NCI-H460 (cell line): ENCODE results near the gene CDC42BPB. TPM values are rescaled to one million over a fixed set of nuclear protein-coding genes. Genes with fewer than 3 reads are reported as not detected.

Experiments
- DNase-seq: peaks from one replicate; pipeline ENCODE4 v3.0.0-alpha.2; 2016; ENCODE audit warnings: low read depth; ENCODE audit errors: extremely low read depth
- total RNA-seq: library from RNA; depleted of rRNA; stranded (reverse); fragments of >200 nt; shearing (Covaris generic); gene quantifications from 2 replicates; pipeline ENCODE4 v1.2.3, GENCODE V29; 2014

CDC42BPB gene
- total RNA-seq, 1 experiment from 2014 or later = 54.9 TPM

DNA sequence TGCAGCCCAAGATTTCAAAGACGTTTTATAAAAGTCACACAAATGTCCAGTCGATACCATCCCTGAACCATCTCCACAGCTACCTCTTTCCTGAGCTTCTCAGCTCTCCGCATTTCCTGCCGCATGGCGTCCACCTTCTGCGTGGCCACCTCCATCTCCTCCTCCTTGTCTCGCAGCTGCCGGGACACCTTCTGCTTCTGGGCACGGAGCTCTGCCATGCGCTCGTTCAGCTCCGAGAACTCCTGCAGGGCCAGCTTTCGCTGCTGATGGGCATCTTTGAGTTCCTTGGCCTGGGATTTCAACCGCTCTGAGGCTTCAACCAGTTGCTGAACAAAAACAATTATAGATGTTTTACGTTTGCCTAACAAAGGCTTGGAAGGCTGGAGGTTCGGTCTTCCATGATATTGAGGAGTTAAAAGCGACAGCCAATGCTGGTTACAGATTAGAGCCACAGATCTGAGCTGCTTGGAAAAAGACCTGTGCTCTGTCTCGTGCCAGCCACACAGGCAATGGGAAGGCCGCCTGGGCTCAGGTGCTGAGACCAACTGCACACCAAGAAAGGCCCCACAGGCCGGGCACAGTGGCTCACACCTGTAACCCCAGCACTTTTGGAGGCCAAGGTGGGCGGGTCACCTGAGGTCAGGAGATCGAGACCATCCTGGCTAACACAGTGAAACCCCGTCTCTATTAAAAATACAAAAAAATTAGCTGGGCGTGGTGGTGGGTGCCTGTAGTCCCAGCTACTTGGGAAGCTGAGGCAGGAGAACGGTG is 85.3 kb downstream of the CDC42BPB start:
- no peak for DNase-seq

DNA sequence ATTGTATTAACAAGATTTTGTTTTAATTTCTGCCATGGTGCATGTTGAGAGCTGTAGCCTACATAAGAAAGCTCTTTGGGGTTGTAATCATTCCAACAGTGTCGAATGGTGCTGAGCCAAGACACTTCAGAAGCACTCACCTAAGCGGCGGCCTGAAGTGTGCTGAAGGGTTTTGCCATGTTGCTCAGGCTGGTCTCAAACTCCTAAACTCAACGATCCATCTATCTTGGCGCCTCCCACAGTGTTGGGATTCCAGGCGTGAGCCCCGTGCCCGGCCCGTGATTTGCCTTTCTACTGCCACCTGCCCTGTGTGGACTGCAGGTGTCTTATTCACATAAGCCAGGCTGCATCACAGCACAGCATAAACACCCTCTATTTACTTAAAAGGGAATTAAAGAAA is 86.0 kb downstream of the CDC42BPB start:
- no peak for DNase-seq

DNA sequence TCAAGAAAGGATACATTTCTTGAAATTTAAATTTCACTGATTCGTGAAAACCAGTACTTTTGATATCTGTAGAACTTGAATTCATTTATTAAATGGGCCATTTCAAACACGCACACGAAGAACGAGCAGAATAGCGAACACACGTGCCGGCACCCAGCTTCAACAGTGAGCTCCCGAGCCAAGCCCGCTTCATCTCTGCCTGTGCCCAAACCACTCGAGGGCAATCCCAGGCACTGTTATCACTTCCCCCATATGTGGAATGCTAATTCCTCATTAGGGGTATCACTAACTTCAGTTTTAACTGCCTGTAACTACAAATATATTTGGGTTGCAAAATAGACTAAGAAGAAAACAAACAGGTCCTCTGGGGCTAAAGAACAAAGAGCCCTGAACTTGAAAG is 86.9 kb downstream of the CDC42BPB start:
- no peak for DNase-seq

DNA sequence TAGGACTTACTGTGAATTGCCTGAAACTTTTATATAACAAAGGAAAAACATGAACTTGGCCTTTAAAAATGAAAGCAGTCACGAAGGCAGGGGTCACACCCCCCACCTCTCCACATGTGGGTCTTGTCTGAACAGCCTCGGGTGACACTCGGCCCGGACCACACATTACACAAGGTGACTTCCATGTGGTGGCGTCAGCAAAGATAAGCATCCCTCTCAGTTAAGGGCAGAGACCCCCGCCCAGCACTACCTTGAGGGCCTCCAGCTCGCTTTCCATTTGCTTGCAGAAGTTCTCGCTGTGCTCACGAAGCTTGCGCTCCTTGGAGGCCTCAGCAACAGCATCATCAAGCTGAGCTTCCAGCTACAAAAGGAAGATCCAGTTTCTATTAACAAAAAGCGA is 87.4 kb downstream of the CDC42BPB start:
- no peak for DNase-seq

DNA sequence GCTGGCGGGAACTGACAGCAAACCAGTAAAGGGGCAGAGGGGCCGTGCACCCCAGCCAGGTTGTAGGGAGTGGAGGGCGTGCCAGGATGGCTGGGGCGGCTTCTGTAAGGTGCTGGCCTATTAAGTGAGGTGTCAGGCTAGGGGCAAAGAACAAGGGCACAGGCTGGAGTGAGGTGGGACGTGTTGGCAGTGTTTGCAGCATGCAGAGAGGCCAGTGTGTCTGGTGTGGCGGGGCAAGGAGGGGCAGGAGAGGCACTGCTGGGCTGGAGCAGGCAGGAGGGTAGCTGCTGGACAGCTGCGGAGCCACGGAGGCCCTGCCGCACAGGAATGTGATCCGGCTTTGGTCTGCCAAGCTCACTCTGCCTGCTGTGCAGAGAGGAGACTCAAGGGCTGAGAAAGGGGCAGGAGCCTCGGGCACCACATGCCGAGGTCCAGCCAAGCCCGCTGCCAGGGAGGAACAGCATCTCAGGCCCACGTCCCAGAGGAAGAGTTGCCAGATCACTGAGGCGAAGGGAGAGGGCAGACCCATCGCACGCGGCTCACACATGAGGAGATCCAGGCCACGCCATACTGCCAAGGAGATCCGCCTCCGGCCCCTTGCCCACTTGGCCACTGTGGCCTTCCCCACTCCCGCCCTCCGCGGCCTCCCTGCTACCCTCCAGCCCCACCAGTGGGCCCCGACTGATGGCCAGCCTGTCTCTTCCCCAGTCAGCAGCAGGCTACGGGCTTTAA is 88.1 kb downstream of the CDC42BPB start:
- no peak for DNase-seq

DNA sequence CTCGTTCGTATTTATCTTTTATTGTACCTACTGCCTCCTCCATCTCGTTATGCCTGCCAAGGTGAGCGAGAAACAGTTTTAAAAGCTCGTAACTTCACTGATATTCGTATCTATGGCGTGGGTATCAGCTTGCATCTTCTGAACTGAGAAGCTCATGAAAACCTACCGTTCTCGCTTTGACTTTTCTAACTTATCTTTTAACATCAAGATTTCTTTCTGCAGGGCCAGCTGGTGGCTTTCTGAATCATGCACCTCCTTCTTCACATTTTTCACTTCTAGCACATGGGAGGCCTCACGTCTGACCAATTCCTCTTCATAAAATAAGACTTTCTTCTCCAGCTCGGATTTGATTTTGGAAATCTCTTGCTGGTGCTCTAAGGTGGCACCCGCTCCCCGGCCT is 89.0 kb downstream of the CDC42BPB start:
- DNase-seq = no peak

DNA sequence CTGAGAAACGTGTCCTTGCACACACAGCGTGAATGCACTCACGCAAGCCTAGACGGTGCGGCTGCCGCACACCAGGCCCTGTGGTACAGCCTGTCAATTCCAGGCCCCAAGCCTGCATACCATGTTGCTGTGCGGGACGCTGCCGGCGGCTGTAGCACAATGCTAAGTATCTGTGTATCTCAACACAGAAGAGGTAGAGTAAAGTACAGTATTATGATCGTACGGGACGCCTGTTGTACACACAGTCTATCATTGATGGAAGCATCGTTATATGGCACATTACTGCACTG is 89.9 kb downstream of the CDC42BPB start:
- DNase-seq = no peak

DNA sequence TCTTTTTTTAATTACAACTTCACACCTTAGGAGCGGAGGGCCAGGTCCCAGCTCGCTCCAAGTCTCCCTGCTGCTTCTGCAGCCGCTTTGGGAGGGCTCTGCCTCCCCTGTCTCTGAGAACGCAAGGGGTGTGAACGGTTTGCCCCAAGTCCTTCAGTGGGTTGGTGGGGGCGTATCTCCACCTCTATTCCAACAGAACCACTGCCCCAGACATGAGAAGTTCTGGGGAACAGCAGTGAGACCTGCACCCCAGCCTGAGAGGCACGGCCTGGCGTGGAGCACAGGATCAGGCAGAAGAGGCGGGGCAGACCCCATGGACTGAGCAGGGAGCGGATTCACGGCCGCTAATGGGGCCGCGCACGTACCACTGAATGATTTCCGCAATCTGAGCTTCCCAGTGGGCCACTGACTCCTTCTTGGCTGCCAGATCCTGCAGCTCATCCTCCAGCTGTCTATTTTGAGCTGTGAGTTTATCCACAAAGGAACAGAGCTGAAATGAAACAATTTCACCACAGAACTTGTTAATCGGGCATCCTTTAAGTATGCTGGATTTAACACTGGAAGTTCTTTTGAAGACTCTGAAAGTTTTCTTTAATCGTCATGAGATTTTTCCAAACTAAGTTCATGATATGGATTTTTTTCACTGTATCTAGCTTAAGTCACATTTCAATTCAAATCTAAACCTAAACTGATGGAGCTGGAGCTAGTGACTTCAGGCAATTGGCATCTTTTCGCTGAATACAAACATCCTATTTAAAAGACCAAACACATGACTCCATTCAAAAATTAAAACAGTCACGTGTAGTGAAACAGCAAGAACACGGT is 90.5 kb downstream of the CDC42BPB start:
- no peak for DNase-seq

DNA sequence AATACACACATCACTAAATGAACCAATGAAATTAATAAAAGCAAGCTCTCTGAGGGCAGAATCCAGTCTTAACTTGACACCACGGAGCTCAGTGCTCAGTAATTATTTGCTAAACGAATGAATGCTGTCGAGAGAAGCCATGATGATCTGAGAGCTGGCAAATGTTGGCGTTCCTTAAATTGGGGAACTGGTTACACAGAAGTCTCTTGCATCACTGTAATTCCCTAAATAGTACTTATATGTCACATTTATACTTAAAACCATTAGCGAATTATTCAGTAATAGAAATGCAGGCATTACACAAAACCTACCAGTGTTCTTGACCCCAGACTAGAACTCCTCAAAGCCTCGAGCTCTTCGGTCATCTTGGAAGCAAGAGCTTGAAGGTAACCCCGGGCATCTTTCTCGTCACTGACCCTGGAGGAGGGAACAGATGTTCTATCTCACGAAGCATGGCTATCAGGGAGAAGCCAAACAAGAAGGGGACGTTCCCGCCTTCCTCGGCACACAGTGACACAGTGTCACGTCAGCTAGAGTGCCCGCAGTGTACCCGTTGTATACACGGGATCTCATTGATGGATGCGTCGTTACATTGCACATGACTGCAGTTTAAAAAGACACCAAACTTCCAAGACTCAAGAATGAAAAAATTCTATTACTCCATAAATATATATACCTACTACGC is 91.2 kb downstream of the CDC42BPB start:
- no peak for DNase-seq

DNA sequence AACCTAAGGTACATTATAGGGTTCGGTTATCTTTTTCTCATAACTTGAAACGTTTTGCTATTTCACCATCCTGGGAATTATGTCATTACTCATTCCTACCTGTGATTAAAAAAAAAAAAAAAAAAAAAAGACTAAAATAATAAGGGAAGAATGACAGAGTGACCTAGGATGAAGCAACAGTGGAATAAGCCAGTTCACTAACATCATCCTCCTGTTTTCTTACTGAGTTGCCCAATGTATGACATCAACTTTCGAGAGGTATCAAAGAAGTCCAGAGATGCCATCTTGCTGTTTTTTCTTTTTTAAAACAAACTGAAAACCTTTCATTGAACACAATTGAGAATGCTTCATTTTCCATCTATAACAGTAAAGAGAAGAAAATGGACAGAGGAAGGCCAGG is 92.1 kb downstream of the CDC42BPB start:
- no peak for DNase-seq

DNA sequence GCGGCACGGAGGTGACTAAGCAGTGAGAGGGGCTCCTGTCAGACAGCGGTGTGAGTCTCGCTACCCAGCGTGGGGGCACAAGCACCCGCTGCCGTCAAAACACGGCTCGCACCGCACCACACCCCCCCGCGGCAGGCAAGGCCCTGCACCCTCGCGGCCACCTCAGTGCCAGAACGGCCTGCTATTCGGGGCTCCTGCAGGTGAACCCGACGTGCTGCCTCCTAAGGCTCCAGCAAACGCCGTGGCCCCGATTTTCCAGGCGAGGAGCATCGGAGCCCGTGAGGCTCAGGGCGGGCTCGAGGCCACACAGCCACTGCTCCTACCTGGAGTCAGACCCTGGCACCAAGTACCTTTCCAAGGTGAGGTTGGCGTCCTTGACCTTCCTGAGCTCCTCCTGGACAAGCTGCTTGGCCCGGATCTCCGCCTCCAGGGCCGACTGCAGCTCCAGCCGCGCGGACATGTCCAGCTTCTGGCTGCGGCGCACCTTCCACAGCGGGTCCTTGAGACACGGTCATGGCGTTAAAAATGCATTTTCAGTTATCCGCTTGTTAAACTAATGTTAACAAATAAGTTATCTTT is 93.1 kb downstream of the CDC42BPB start:
- DNase-seq = no peak

DNA sequence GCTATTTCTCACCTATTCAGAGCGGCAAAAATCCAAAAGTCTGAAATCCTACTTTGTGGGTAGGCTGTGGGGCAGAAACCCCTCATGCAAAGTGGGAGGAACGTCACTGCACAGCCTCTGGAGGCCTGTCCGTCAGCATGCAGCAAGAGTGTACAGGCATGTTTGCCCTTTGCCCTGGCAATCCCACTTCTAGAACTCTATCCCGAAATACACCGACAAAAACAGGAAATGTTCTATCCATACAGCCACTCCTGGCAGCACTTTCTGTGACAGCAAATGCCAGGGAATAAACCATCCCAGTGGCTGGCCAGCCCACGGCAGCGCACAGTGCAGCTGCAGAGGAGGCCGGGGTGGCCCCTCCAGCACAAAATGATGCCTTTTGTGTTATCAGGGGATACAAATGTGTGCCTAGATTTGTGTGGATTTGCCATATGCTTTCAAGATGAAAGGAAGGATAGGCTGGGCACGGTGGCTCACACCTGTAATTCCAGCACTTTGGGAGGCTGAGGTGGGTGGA is 95.2 kb downstream of the CDC42BPB start:
- DNase-seq = no peak

DNA sequence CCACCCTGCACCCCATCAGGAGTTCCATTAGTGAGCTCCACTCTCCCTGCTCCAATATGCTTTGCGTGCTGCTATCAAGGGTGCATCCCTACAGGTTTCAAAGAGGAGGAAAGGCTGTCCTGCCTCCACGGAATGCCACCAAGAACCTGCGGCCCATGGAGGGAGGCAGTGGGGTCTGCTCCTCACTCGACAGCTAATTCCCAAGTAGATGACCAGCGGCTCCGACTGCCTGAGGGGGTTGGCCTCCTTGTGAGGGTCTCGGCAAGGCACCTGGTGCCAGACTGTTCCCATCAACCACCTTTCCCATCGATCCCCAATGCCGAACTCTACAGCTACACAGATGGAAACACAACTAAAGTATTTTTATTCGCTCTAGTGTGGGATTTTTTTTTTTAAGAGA is 98.9 kb downstream of the CDC42BPB start:
- no peak for DNase-seq

DNA sequence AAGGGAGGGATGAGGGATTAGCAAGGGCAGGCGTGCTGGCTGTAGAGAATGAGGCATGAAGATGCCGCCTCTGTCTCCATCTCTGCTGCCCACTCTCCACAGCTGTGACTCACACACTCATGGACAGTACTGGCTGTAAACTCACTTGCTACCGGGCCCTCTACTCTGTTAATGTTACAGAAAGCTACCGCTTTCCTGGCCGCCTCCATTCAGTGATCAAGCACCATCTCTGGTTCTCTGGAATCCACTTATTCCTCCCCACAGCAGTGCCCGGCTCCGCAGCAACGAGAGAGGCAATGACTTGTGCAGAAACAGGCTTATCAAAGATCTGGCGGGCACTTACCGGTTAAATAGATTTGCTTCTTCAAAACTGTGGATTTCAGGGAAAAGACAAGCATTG is 100.1 kb downstream of the CDC42BPB start:
- no peak for DNase-seq

DNA sequence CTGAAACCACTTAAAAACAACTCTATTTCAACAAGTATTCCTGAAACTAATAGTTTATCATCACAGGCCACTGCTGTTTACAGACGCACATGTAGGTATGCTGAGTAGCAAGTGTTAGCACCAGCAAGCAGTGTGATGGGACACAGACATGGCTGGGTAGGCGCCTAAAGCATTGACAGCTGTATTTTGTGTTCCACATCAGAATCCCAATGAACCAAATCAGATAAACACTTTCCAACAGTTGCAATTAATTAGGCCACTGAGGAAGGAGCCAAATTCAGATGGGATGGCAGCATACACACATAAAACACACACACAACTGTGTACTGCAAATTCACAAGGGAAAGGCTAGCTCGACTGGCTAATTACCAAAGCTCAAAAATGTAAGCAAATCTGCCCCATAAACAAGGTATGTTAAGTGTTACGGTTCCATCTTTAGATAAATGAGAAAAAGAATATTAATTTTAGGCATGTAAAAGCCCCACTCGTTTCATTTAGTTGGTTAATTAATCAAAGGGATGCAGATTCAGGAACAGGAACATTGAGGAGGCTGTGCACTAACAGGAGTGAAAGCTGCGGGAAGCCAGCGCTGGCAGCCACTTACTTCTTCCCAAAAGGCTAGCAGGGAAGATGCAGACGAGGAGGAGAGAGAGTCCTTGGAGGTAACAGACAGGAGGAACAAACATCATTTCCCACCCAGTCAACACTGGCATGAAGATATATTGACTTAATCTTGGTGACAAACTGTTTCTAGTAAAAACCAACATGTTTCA is 101.5 kb downstream of the CDC42BPB start:
- no peak for DNase-seq

DNA sequence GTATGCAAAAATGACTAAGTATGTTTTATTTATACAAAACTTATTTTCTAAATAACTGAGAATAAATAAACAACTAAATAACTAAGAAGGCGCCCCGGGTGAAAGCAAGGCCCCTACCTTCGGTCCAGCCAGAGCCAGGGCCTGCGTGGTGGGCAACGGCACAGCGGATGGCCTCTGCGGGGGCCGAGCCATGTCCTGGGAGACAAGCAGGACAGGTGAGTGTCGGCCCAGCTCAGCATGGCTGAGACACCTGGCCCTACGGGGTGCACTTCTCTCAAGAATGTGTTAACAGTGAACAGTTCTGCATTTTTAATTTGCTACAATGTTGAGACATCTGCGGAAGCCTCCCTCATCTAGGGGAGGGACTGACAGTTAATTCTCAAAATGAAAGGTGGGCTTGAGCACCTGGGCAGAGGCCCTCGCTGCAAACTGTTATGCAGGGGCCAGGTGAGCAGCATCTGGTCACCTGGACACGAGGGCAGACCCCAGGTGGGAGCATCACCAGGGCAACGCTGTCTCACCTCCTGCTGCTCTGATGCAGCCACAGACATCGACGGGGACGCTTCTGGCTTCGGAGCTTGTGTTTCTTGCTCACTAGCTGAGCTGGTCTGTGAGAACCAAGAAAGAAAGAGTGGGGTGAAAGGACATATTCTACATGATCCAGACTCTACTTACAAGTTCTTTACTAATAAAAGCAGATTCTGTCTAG is 103.1 kb downstream of the CDC42BPB start:
- no peak for DNase-seq

DNA sequence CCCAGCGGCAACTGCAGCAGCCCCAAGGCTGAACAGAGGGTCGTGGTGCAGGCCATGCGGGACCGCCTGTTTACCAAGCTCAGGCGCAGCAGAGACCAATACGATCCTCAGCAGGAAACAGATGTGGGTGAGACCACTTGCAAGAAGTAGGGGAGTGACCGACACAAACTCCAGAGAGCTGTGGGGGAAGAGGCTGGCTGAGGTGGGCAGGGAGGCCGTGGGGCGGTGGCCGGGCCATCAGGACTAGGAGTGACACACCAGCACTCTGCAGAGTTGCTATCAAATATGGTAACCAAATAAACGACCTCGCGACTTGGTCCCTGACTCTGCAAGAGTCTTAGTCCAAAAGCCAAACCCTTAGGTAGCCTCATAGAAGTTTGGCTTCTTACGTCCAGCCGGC is 104.2 kb downstream of the CDC42BPB start:
- no peak for DNase-seq

DNA sequence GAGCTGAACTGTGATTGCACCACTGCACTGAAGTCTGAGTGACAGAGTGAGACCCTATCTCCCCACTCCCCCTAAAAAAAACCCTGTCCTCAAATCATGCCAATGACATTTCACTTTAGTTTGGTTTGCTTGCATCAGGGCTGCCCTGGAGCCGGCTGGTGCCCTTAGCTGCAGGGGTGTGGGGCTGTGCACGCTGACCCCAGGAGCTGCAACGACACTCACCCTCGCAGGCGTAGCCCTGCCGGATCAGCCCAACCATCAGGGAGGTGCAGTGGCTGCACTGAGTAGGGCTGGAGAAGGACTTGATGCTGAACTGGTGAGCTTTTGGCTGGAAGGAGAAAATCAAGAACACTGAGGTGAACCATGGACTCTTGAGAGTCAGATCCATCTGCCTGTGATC is 105.1 kb downstream of the CDC42BPB start:
- DNase-seq = no peak

DNA sequence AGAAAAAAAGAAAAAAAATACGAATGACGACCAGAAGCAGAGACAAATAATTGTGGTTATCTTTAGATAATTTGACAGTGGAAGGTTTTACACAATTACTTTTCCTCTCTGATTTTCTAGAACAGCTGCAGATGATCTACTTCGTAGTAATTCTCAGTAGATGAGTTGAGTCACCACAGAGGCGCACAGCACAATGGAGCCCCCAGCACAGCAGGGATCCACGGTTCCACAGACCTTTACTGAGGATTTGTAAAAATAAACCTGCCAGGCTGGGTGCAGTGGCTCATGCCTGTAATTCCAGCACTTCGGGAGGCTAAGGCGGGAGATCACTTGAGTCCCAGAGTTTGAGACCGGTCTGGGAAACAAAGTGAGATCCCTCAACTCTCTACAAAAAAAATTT is 105.5 kb downstream of the CDC42BPB start:
- no peak for DNase-seq
